GM12878 (cell line): Measurements from ENCODE around the gene NUDT13.

Experiments used
- CEBPB ChIP-seq, 2 experiments: fragments of 150-350 bp in 1 of 2; IDR thresholded peaks; 2 replicates each; pipeline ENCODE4 v1.6.1; 2012 to 2014; ENCODE audit warnings: low read depth in 2 of 2, low read length in 2 of 2, borderline replicate concordance in 1 of 2, inconsistent platforms in 1 of 2
- HCFC1 ChIP-seq: fragments of 150-350 bp; IDR thresholded peaks from 2 replicates; pipeline ENCODE4 v1.6.1; 2014; ENCODE audit warnings: low read length
- HDAC2 ChIP-seq: fragments of 200-600 bp; sonication (generic); IDR thresholded peaks from 2 replicates; pipeline ENCODE4 v1.6.1; 2017
- JUND ChIP-seq: IDR thresholded peaks from 2 replicates; pipeline ENCODE4 v1.6.1; 2012; ENCODE audit warnings: low read depth, mild to moderate bottlenecking, low read length, improper control_type of control experiment, moderate library complexity
- POLR2AphosphoS5 ChIP-seq: IDR thresholded peaks from 2 replicates; pipeline ENCODE4 v1.6.1; 2011; ENCODE audit warnings: mild to moderate bottlenecking, low read length, inconsistent platforms
- RELA ChIP-seq: fragments of 450-650 bp; IDR thresholded peaks from 2 replicates; pipeline ENCODE4 v1.8.0; 2014; ENCODE audit warnings: borderline replicate concordance; ENCODE audit not compliant: partially characterized antibody
- SREBF2 ChIP-seq: IDR thresholded peaks from 2 replicates; pipeline ENCODE4 v1.6.1; 2012; ENCODE audit warnings: mild to moderate bottlenecking, low read length
- TCF7 ChIP-seq: IDR thresholded peaks from 2 replicates; pipeline ENCODE4 v1.6.1; 2014; ENCODE audit warnings: antibody characterized with exemption, borderline replicate concordance
- TF ChIP-seq, protein P1 (sequence below), 3 experiments: IDR thresholded peaks in 2 of 3; conservative IDR thresholded peaks in 1 of 3; 2 replicates each; pipeline ENCODE4 v1.5.1; 2011; ENCODE audit warnings: low read depth in 3 of 3, low read length in 3 of 3, mild to moderate bottlenecking in 3 of 3, control low read depth in 2 of 3, moderate library complexity in 2 of 3, inconsistent platforms in 1 of 3, mixed read lengths in 1 of 3; ENCODE audit not compliant: control insufficient read depth in 2 of 3, insufficient read depth in 1 of 3; ENCODE audit errors: extremely low read depth in 1 of 3
- TF ChIP-seq, protein P2 (sequence below): fragments of 450-650 bp; IDR thresholded peaks from 2 replicates; pipeline ENCODE4 v1.6.1; 2017; ENCODE audit warnings: mild to moderate bottlenecking, moderate library complexity
- TF ChIP-seq, protein P3 (sequence below): IDR thresholded peaks from 2 replicates; pipeline ENCODE4 v1.6.1; 2012; ENCODE audit warnings: low read depth, low read length, improper control_type of control experiment
- TF ChIP-seq, protein P4 (sequence below): IDR thresholded peaks from 2 replicates; pipeline ENCODE4 v1.6.1; 2012; ENCODE audit warnings: low read depth, low read length, improper control_type of control experiment
- TF ChIP-seq, protein P5 (sequence below): IDR thresholded peaks from 2 replicates; pipeline ENCODE4 v1.6.1; 2011; ENCODE audit warnings: borderline replicate concordance, low read depth, mild to moderate bottlenecking, moderate library complexity, low read length; ENCODE audit not compliant: insufficient read depth, poor library complexity, severe bottlenecking

DNA sequence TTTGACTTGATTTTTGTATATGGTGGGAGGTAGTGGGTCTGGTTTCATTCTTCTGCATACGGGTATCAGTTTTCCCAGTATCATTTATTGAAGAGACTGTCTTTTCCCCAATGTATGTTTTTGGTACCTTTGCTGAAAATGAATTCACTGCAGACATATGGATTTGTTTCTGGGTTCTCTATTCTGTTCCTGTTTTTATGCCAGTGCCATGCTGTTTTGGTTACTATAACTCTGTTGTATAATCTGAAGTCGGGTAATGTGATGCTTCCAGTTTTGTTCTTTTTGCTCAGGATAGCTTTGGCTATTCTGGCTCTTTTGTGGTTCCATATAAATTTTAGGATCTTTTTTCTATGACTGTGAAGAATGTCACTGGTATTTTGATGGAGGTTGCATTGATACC lies 56.7 kb downstream of the NUDT13 start:
- TF ChIP-seq, protein P1, sequence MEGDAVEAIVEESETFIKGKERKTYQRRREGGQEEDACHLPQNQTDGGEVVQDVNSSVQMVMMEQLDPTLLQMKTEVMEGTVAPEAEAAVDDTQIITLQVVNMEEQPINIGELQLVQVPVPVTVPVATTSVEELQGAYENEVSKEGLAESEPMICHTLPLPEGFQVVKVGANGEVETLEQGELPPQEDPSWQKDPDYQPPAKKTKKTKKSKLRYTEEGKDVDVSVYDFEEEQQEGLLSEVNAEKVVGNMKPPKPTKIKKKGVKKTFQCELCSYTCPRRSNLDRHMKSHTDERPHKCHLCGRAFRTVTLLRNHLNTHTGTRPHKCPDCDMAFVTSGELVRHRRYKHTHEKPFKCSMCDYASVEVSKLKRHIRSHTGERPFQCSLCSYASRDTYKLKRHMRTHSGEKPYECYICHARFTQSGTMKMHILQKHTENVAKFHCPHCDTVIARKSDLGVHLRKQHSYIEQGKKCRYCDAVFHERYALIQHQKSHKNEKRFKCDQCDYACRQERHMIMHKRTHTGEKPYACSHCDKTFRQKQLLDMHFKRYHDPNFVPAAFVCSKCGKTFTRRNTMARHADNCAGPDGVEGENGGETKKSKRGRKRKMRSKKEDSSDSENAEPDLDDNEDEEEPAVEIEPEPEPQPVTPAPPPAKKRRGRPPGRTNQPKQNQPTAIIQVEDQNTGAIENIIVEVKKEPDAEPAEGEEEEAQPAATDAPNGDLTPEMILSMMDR (IDR thresholded peaks at IDR 0.05 in 2 of 3, conservative IDR thresholded peaks at IDR 0.05 in 1 of 3; ENCODE audit: control insufficient read depth in 2 of 3, extremely low read depth in 1 of 3, insufficient read depth in 1 of 3, low read depth in 3 of 3, low read length in 3 of 3) = no peak
- TF ChIP-seq, protein P2, sequence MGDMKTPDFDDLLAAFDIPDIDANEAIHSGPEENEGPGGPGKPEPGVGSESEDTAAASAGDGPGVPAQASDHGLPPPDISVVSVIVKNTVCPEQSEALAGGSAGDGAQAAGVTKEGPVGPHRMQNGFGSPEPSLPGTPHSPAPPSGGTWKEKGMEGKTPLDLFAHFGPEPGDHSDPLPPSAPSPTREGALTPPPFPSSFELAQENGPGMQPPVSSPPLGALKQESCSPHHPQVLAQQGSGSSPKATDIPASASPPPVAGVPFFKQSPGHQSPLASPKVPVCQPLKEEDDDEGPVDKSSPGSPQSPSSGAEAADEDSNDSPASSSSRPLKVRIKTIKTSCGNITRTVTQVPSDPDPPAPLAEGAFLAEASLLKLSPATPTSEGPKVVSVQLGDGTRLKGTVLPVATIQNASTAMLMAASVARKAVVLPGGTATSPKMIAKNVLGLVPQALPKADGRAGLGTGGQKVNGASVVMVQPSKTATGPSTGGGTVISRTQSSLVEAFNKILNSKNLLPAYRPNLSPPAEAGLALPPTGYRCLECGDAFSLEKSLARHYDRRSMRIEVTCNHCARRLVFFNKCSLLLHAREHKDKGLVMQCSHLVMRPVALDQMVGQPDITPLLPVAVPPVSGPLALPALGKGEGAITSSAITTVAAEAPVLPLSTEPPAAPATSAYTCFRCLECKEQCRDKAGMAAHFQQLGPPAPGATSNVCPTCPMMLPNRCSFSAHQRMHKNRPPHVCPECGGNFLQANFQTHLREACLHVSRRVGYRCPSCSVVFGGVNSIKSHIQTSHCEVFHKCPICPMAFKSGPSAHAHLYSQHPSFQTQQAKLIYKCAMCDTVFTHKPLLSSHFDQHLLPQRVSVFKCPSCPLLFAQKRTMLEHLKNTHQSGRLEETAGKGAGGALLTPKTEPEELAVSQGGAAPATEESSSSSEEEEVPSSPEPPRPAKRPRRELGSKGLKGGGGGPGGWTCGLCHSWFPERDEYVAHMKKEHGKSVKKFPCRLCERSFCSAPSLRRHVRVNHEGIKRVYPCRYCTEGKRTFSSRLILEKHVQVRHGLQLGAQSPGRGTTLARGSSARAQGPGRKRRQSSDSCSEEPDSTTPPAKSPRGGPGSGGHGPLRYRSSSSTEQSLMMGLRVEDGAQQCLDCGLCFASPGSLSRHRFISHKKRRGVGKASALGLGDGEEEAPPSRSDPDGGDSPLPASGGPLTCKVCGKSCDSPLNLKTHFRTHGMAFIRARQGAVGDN = no peak
- TF ChIP-seq HDAC2 = no peak
- TF ChIP-seq TCF7 = no peak
- no peak for TF ChIP-seq HCFC1
- TF ChIP-seq, protein P3, sequence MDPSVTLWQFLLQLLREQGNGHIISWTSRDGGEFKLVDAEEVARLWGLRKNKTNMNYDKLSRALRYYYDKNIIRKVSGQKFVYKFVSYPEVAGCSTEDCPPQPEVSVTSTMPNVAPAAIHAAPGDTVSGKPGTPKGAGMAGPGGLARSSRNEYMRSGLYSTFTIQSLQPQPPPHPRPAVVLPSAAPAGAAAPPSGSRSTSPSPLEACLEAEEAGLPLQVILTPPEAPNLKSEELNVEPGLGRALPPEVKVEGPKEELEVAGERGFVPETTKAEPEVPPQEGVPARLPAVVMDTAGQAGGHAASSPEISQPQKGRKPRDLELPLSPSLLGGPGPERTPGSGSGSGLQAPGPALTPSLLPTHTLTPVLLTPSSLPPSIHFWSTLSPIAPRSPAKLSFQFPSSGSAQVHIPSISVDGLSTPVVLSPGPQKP = no peak
- no peak for TF ChIP-seq RELA
- TF ChIP-seq, protein P4, sequence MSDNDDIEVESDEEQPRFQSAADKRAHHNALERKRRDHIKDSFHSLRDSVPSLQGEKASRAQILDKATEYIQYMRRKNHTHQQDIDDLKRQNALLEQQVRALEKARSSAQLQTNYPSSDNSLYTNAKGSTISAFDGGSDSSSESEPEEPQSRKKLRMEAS = no peak
- no peak for TF ChIP-seq JUND
- no peak for TF ChIP-seq SREBF2
- TF ChIP-seq, protein P5, sequence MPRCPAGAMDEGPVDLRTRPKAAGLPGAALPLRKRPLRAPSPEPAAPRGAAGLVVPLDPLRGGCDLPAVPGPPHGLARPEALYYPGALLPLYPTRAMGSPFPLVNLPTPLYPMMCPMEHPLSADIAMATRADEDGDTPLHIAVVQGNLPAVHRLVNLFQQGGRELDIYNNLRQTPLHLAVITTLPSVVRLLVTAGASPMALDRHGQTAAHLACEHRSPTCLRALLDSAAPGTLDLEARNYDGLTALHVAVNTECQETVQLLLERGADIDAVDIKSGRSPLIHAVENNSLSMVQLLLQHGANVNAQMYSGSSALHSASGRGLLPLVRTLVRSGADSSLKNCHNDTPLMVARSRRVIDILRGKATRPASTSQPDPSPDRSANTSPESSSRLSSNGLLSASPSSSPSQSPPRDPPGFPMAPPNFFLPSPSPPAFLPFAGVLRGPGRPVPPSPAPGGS = no peak
- TF ChIP-seq POLR2AphosphoS5 = no peak
- no peak for TF ChIP-seq CEBPB (IDR thresholded peaks at IDR 0.05; ENCODE audit: borderline replicate concordance in 1 of 2, low read depth in 2 of 2, low read length in 2 of 2)
